Thyroid gland (tissue), 4 donors: ENCODE data around the gene HS6ST1. TPM values are rescaled to one million over a fixed set of nuclear protein-coding genes. Genes with fewer than 3 reads are reported as not detected.

Experiments
- DNase-seq, 2 donors: peaks; one replicate each; pipeline ENCODE4 v3.0.0-alpha.2; 2019
- H3K27ac ChIP-seq, 3 donors: fragments of 200-600 bp; sonication (generic); 1 replicate in 2 of 3; 2 replicates in 1 of 3; pipeline ENCODE4 v1.5.1; 2016 to 2019; ENCODE audit warnings: mild to moderate bottlenecking in 1 of 3, moderate library complexity in 1 of 3
- H3K27me3 ChIP-seq: fragments of 200-600 bp; sonication (generic); one replicate; pipeline ENCODE4 v1.5.1; 2019
- H3K36me3 ChIP-seq, 2 donors: fragments of 200-600 bp; sonication (generic); one replicate each; pipeline ENCODE4 v1.5.1; 2016 to 2019
- H3K4me1 ChIP-seq, 2 donors: fragments of 200-600 bp; sonication (generic); one replicate each; pipeline ENCODE4 v1.5.1; 2017 to 2019
- H3K4me3 ChIP-seq, 3 donors: fragments of 200-600 bp; sonication (generic); replicated peaks in 1 of 3; 1 replicate in 2 of 3; 2 replicates in 1 of 3; pipeline ENCODE4 v1.5.1; 2016; ENCODE audit warnings: mild to moderate bottlenecking in 1 of 3
- H3K9me3 ChIP-seq: fragments of 200-600 bp; sonication (generic); one replicate; pipeline ENCODE4 v1.5.1; 2017
- CTCF ChIP-seq, 6 experiments: fragments of 200-600 bp in 3 of 6; fragments of 450-650 bp in 3 of 6; sonication (generic) in 3 of 6; IDR thresholded peaks; one replicate each; pipeline ENCODE4 v1.5.1; 2016 to 2019; ENCODE audit warnings: antibody characterized with exemption in 6 of 6, mild to moderate bottlenecking in 2 of 6, inconsistent platforms in 1 of 6, moderate library complexity in 1 of 6
- POLR2A ChIP-seq, 2 donors: fragments of 450-650 bp; IDR thresholded peaks; one replicate each; pipeline ENCODE4 v1.6.1; 2017; ENCODE audit warnings: antibody characterized with exemption in 2 of 2, mild to moderate bottlenecking in 2 of 2, moderate library complexity in 1 of 2
- WGBS, 2 donors: methylation state at CpG; one replicate each; pipeline ENCODE4 v1.1.5; 2017; 5-methylcytosine and 5-hydroxymethylcytosine counted together
- intact Hi-C: fragments of 100-400 bp; cut with DNase I; formaldehyde crosslinking; loops from one replicate; pipeline ENCODE4 v1.15.1; 2023
- total RNA-seq, 4 donors: library from RNA; depleted of rRNA; stranded (reverse); fragments of >200 nt; gene quantifications; one replicate each; pipeline ENCODE4 v1.2.3, GENCODE V29; 2016

HS6ST1 gene, protein sequence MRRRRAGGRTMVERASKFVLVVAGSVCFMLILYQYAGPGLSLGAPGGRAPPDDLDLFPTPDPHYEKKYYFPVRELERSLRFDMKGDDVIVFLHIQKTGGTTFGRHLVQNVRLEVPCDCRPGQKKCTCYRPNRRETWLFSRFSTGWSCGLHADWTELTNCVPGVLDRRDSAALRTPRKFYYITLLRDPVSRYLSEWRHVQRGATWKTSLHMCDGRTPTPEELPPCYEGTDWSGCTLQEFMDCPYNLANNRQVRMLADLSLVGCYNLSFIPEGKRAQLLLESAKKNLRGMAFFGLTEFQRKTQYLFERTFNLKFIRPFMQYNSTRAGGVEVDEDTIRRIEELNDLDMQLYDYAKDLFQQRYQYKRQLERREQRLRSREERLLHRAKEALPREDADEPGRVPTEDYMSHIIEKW
- total RNA-seq: 10 to 100 TPM; 27.1 to 35.6 (median 32.5) TPM

- peak within 1 kb of the TSS; percentile 54 to 64 (median 63) for H3K4me3 ChIP-seq
- peaks cover 30 to 45% of the 10 kb centered on the region in 2 donors for H3K4me1 ChIP-seq
- peak within 1 kb of the TSS in 1 of 3 donors; percentile 53 for H3K27ac ChIP-seq
- H3K27me3 ChIP-seq: no peaks in the 10 kb centered on the region
- no peaks in the 10 kb centered on the region for H3K36me3 ChIP-seq
- 3 to 9% methylated on average over 4 to 12 of the region's 84 CpGs for whole genome bisulfite sequencing, 2 donors
- H3K9me3 ChIP-seq: no peaks in the 10 kb centered on the region
- TF ChIP-seq CTCF (IDR thresholded peaks at IDR 0.05) (peak in 2 of 6 experiments; percentile 5 to 14), POLR2A (IDR thresholded peaks at IDR 0.05) (peak; percentile 34 to 80)
- intact Hi-C loops: loop anchor here (10.0 kb wide), 1 partner anchor 416 kb away; no protein-coding TSS in a partner anchor
- peak; percentile 90 for DNase-seq
Measured at GRCh38 chr2:128318776-128319464, at the start of gene HS6ST1. HS6ST1 (minus strand) TSS chr2:128318868; CDS start chr2:128318563, 305 bp downstream.

- 92 to 93% methylated on average over 13 to 16 of the region's 23 CpGs for WGBS, 2 donors
- no peaks in the 10 kb centered on the region for H3K9me3 ChIP-seq
- no peak for TF ChIP-seq CTCF (IDR thresholded peaks at IDR 0.05)
- TF ChIP-seq POLR2A (IDR thresholded peaks at IDR 0.05): no peak
- peak in 1 of 2 donors; percentile 0 for DNase-seq
- H3K4me1 ChIP-seq: peaks cover 10 to 19% of the 10 kb centered on the region in 2 donors
- no peaks in the 10 kb centered on the region for H3K27me3 ChIP-seq
- H3K4me3 ChIP-seq: no peak overlapping the region
- no peak overlapping the region for H3K27ac ChIP-seq
- no peaks in the 10 kb centered on the region for H3K36me3 ChIP-seq
- intact Hi-C loops: no loop called here
Measured at GRCh38 chr2:128367601-128368359, 49.1 kb upstream of the HS6ST1 start.

DNA sequence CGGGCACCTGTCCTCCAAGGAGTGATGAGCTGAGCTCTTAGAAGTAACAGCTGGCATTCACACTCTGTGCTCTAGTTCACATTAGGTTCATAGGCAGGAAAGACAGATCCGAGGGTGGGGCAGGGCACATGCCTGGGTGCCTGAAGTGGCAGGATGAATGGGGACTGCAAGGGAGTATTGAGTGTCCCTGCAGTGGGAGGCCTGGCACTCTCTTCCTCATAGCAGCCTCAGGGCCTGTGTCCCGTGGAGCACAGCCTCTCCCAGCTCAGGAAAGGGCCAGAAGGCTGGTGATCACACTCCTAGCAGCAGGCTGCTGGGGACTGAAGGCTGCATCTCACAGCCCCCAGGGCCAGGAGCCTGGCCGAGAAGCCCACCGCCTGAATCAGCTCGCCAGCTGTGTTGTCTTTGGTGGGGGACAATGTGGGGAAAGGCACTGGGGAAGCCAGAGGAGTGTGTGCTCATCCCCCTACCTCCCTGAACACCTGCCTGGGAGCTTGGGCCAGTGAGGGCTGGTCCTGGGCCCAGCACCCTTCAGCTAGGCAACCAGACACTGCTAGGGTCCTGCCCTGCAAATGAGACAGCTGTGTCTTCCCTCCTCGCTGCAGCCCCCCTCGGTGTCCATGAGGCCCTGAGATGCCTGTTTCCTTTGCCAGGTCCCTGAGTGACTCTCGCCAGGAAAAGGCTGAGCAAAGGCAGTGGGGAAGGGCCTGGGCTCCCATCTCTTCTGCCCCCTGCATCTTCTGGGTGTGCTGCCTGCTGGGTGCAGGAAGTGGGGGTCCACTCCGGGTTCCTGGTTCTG lies 48.2 kb upstream of the HS6ST1 start:
- Histone ChIP-seq H3K4me1 (peaks cover 10 to 28% of the 10 kb centered on the region in 2 donors), H3K27me3 (no peaks in the 10 kb centered on the region), H3K4me3 (no peak overlapping the region), H3K36me3 (no peaks in the 10 kb centered on the region), H3K9me3 (no peaks in the 10 kb centered on the region), H3K27ac (peak overlapping the region in 1 of 3 donors; percentile 17)
- no peak for TF ChIP-seq POLR2A (IDR thresholded peaks at IDR 0.05)
- TF ChIP-seq CTCF (IDR thresholded peaks at IDR 0.05): no peak
- intact Hi-C loops: no loop called here
- peak; percentile 51 to 61 for DNase-seq
- WGBS, 2 donors: 57 to 61% methylated on average over 4 to 7 of the region's 10 CpGs

DNA sequence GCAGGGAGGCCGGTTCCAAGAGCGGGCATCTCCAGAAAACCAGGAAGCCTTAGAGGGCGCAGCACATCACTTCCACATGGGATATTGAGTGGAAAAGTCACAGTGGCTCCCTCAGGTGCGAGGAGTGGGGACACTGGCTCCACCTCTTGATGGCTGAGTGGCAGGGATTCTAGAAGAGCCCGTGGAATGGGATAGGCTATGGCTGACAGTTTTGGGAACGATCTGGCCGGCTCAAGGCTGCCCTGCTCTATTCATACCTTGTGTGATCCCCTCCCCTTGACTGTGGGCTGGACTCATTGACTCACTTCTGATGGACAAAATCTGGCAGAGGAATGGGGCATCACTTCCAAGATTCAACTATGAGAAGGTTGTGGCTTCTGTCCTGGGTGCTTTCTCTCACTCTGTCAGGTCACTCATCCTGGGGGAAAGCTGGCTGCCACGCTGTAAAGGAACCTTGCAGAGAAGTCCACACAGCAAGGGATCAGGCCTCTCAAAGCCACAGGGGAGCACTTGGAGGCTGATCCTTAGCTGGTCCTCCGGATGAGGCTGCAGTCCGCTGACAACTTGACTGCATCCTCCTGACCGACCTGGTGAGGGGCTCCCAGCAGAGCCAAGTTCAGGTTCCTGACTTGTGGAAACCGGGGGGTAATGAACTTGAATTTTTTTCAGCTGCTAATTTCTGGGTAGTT lies 46.7 kb upstream of the HS6ST1 start:
- peaks cover 10 to 30% of the 10 kb centered on the region in 2 donors for H3K4me1 ChIP-seq
- intact Hi-C loops: no loop called here
- H3K27ac ChIP-seq: no peak overlapping the region
- no peaks in the 10 kb centered on the region for H3K9me3 ChIP-seq
- no peaks in the 10 kb centered on the region for H3K27me3 ChIP-seq
- DNase-seq: no peak
- WGBS, 2 donors: 94 to 97% methylated on average over 5 to 8 of the region's 12 CpGs
- no peaks in the 10 kb centered on the region for H3K36me3 ChIP-seq
- H3K4me3 ChIP-seq: no peak overlapping the region
- TF ChIP-seq POLR2A (IDR thresholded peaks at IDR 0.05) (no peak), CTCF (IDR thresholded peaks at IDR 0.05) (no peak)
